Measurements from ENCODE around the gene RABAC1. TPM values are rescaled to one million over a fixed set of nuclear protein-coding genes. Genes with fewer than 3 reads are reported as not detected.

The RABAC1 gene
- total and polyA plus RNA-seq, 2 of the 8 experiments (the other 6 are each of a cell fraction or from before 2014, with no cell fraction given) = 124 to 439 TPM

- TF ChIP-seq CHD7 (IDR thresholded peaks at IDR 0.05; ENCODE audit: insufficient replicate concordance, low read length) (no peak), GTF2F1 (IDR thresholded peaks at IDR 0.05; ENCODE audit: borderline replicate concordance, low read depth, low read length) (no peak)
Observed at GRCh38 chr19:41935760-41936415, 23.2 kb downstream of the RABAC1 start (continued).

Measured in H1 (cell line).